Type B pancreatic cell (in vitro differentiated cells): Measurements from ENCODE around the gene CKAP2L. TPM values are rescaled to one million over a fixed set of nuclear protein-coding genes. Genes with fewer than 3 reads are reported as not detected.

Experiments
- DNase-seq: peaks from one replicate; pipeline ENCODE4 v3.0.0; 2021; ENCODE audit warnings: mixed read lengths; ENCODE audit not compliant: unreplicated experiment; ENCODE audit errors: extremely low spot score
- H3K27ac Mint-ChIP-seq: 2 replicates; pipeline ENCODE4 v1.8.0; 2021; ENCODE audit warnings: mild to moderate bottlenecking, mixed read lengths
- H3K27me3 Mint-ChIP-seq: 2 replicates; pipeline ENCODE4 v1.8.0; 2021; ENCODE audit warnings: mixed read lengths
- H3K36me3 Mint-ChIP-seq: 2 replicates; pipeline ENCODE4 v1.8.0; 2021; ENCODE audit warnings: mixed read lengths
- H3K4me1 Mint-ChIP-seq: one replicate; pipeline ENCODE4 v1.8.0; 2021; ENCODE audit warnings: mixed read lengths; ENCODE audit not compliant: unreplicated experiment
- H3K4me3 Mint-ChIP-seq: 2 replicates; pipeline ENCODE4 v1.8.0; 2021; ENCODE audit warnings: mild to moderate bottlenecking, mixed read lengths
- H3K9me3 Mint-ChIP-seq: 2 replicates; pipeline ENCODE4 v1.8.0; 2021; ENCODE audit warnings: mixed read lengths
- CTCF ChIP-seq: fragments of 200-600 bp; sonication (generic); conservative IDR thresholded peaks from 2 replicates; pipeline ENCODE4 v1.5.0; 2021; ENCODE audit warnings: antibody characterized with exemption, mild to moderate bottlenecking
- total RNA-seq: library from RNA; stranded (reverse); gene quantifications from 2 replicates; pipeline ENCODE4 v1.2.1, GENCODE V29; 2021; ENCODE audit warnings: low replicate concordance

CKAP2L gene
- total RNA-seq, 1 donor from 2014 or later, result 25.4 TPM

- no peak overlapping the region for H3K4me3 Mint-ChIP-seq
- no peak overlapping the region for H3K27ac Mint-ChIP-seq
Measured at GRCh38 chr2:112790305-112790704, 25.9 kb upstream of the CKAP2L start.

GRCh38 chr2:112789186-112789585, 24.8 kb upstream of the CKAP2L start:
- Mint-ChIP-seq H3K27me3 (no peaks in the 10 kb centered on the region), H3K4me1 (peaks cover 12% of the 10 kb centered on the region), H3K4me3 (no peak overlapping the region), H3K9me3 (no peaks in the 10 kb centered on the region), H3K36me3 (peaks cover 3% of the 10 kb centered on the region), H3K27ac (no peak overlapping the region)
- no peak for DNase-seq
- TF ChIP-seq CTCF, result no peak

More at GRCh38 chr2:112790305-112790704, 25.9 kb upstream of the CKAP2L start:
- no peaks in the 10 kb centered on the region for H3K27me3 Mint-ChIP-seq
- TF ChIP-seq CTCF, result no peak
- no peaks in the 10 kb centered on the region for H3K9me3 Mint-ChIP-seq
- peaks cover 10% of the 10 kb centered on the region for H3K4me1 Mint-ChIP-seq
- peaks cover 3% of the 10 kb centered on the region for H3K36me3 Mint-ChIP-seq
- DNase-seq, result no peak

DNA sequence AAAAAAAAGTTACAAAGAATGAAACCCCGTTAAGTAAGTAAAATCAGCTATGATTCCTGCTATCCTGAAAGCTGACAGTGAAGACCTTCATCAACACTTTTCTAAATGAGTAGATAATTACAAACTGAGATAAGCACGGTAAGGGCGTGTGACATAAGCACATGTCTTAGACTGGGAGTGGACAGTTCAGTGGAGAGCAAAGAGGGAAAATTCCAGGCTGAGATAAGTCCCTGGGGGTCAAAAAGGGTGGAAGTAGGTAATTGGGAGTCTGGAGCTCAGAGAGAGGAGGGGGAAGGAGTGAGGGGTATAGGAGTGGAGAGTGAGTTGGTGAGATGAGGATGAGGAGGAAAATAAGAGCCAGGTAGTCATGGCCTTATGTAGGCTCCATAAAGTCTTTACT, 24.2 kb upstream of the CKAP2L start:
- Mint-ChIP-seq H3K27ac (no peak overlapping the region), H3K36me3 (peaks cover 3% of the 10 kb centered on the region), H3K9me3 (no peaks in the 10 kb centered on the region), H3K4me1 (peaks cover 12% of the 10 kb centered on the region), H3K27me3 (no peaks in the 10 kb centered on the region), H3K4me3 (no peak overlapping the region)
- TF ChIP-seq CTCF, result no peak
- DNase-seq, result no peak

GRCh38 chr2:112787729-112788393, 23.5 kb upstream of the CKAP2L start:
- Mint-ChIP-seq H3K4me1 (peaks cover 14% of the 10 kb centered on the region), H3K27me3 (no peaks in the 10 kb centered on the region), H3K27ac (no peak overlapping the region), H3K4me3 (no peak overlapping the region), H3K36me3 (peaks cover 3% of the 10 kb centered on the region), H3K9me3 (no peaks in the 10 kb centered on the region)
- no peak for TF ChIP-seq CTCF
- no peak for DNase-seq

DNA sequence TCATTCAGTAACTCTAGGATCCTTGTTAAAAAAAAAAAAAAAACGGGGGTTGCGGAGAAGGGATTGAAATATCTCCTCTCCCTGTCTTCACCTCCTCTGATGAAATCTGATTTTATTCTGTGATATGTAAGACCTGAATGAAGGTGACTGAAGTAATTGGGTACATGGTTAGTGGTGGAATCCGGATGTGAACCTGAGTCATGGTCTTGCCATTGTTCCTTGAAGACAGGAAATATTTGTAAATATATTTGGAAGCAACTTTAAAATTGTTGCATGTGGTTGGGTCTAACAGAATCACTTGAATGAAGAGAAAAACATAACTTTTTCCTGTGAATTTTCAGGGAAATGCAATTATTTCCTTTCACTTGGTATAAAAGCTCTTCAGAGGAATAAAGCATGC, 22.9 kb upstream of the CKAP2L start:
- Mint-ChIP-seq H3K36me3 (peaks cover 3% of the 10 kb centered on the region), H3K4me1 (peaks cover 17% of the 10 kb centered on the region)

More for the DNA sequence above, 22.9 kb upstream of the CKAP2L start:
- H3K9me3 Mint-ChIP-seq, result no peaks in the 10 kb centered on the region
- TF ChIP-seq CTCF, result no peak
- H3K27ac Mint-ChIP-seq, result no peak overlapping the region
- no peak overlapping the region for H3K4me3 Mint-ChIP-seq
- no peaks in the 10 kb centered on the region for H3K27me3 Mint-ChIP-seq
- DNase-seq, result no peak
